Right cardiac atrium (tissue), 5 donors: ENCODE data around the gene COBL. TPM values are rescaled to one million over a fixed set of nuclear protein-coding genes. Genes with fewer than 3 reads are reported as not detected.
A peak's percentile ranks its signal among the peaks of the same experiment; 100 is the strongest.

Experiments used
- ATAC-seq, 2 donors: fragments of 200-7000 bp; cut with Tn5 transposase; one replicate each; pipeline versions ENCODE4 v1.8.0 to v1.9.1; 2020; ENCODE audit warnings: moderate library complexity in 2 of 2, mild to moderate bottlenecking in 1 of 2
- DNase-seq, 3 donors: peaks; one replicate each; pipeline ENCODE4 v3.0.0-alpha.2; 2020
- H3K27ac ChIP-seq: one replicate; pipeline ENCODE4 v1.5.1; 2013; ENCODE audit warnings: mild to moderate bottlenecking, low read length, control low read depth, moderate library complexity
- H3K27me3 ChIP-seq: one replicate; pipeline ENCODE4 v1.6.1; 2013; ENCODE audit not compliant: control insufficient read depth, insufficient read depth
- H3K4me1 ChIP-seq: one replicate; pipeline ENCODE4 v1.6.1; 2013; ENCODE audit warnings: low read length; ENCODE audit not compliant: control insufficient read depth, insufficient read depth
- H3K4me3 ChIP-seq: one replicate; pipeline ENCODE4 v1.5.1; 2013; ENCODE audit warnings: low read length, control low read depth
- H3K9me3 ChIP-seq: one replicate; pipeline ENCODE4 v1.6.1; 2013; ENCODE audit warnings: low read length; ENCODE audit not compliant: control insufficient read depth
- WGBS: extraction: QIAGEN DNeasy Blood & Tissue Kit; methylation state at CpG from one replicate; pipeline ENCODE4 v1.1.7; 2013; 5-methylcytosine and 5-hydroxymethylcytosine counted together
- intact Hi-C, 4 donors: fragments of 100-400 bp; cut with DNase I; formaldehyde crosslinking; loops; one replicate each; pipeline versions ENCODE4 v1.11.0 to v1.14.0; 2022 to 2023
- polyA plus RNA-seq: library from polyadenylated mRNA; stranded (reverse); fragments of 200-250 nt; gene quantifications from one replicate; pipeline ENCODE4 v1.2.3, GENCODE V29; 2013
- total RNA-seq, 4 donors: library from RNA; stranded (reverse); fragmentation: NEBNext Ultra II Directional; extraction: Animal tissue kit (Norgen Biotek cat#: 25700); gene quantifications; one replicate each; pipeline ENCODE4 v1.2.1, GENCODE V29; 2021
- donor health status: healthy with polysubstance abuse.
- donor health status: DM: no; HTN: yes; CAD: no.
- donor health status: DM: no; HTN: no; CAD: no.
- donor health status: DM: no; HTN: yes; CAD: no; lungs with severe emphysema.
- donor health status: DM: yes; HTN: yes; CAD: no.

COBL gene
- total and polyA plus RNA-seq, 5 donors = 27.0 to 56.5 (median 53.3) TPM

- intact Hi-C loops = no loop called here
- 91% methylated on average over 6 of the region's 6 CpGs for WGBS
- Histone ChIP-seq H3K4me1 (no peaks in the 10 kb centered on the region), H3K9me3 (no peaks in the 10 kb centered on the region), H3K27me3 (no peaks in the 10 kb centered on the region), H3K27ac (no peak overlapping the region), H3K4me3 (no peak overlapping the region)
- no peak for DNase-seq
- ATAC-seq = no peak
Observed at GRCh38 chr7:50981743-50982142, 334.9 kb downstream of the COBL start.

DNA sequence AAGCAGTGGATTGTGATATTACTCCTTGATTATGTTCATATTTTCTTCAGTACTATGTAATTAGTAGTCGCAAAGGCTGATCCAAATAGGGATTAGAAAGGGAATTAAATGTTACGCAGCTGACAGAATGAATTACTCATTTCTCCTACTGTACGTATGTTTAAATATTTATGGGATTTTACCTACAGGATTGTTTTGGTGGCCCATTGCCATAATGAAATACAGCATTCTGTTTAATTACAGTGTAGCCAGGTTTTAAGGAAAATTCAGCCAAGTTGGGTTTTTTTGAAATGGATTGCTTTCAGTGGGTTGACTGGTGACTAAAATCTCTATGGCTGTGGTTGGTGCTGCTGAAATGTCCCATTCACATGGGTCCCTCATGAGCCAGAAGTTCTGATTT, 336.2 kb downstream of the COBL start:
- H3K4me1 ChIP-seq = no peaks in the 10 kb centered on the region
- intact Hi-C loops = no loop called here
- ATAC-seq (no peak), DNase-seq (no peak)
- 97% methylated on average over 3 of the region's 3 CpGs for WGBS
- no peaks in the 10 kb centered on the region for H3K27me3 ChIP-seq
- H3K27ac ChIP-seq = no peak overlapping the region
- H3K9me3 ChIP-seq = no peaks in the 10 kb centered on the region
- H3K4me3 ChIP-seq = no peak overlapping the region

GRCh38 chr7:50978633-50979215, 337.9 kb downstream of the COBL start:
- WGBS = 83% methylated on average over 2 of the region's 2 CpGs
- intact Hi-C loops = no loop called here

GRCh38 chr7:50977421-50977820, 339.2 kb downstream of the COBL start:
- intact Hi-C loops = no loop called here
- Histone ChIP-seq H3K27ac (no peak overlapping the region), H3K4me3 (no peak overlapping the region), H3K4me1 (no peaks in the 10 kb centered on the region), H3K9me3 (no peaks in the 10 kb centered on the region), H3K27me3 (no peaks in the 10 kb centered on the region)
- 95% methylated on average over 1 of the region's 1 CpG for WGBS
- ATAC-seq = no peak
- DNase-seq = no peak

More at GRCh38 chr7:50978633-50979215, 337.9 kb downstream of the COBL start:
- DNase-seq (no peak), ATAC-seq (no peak)
- Histone ChIP-seq H3K27me3 (no peaks in the 10 kb centered on the region), H3K4me3 (no peak overlapping the region), H3K27ac (no peak overlapping the region), H3K9me3 (no peaks in the 10 kb centered on the region), H3K4me1 (no peaks in the 10 kb centered on the region)

- ATAC-seq = no peak
- H3K4me1 ChIP-seq = no peaks in the 10 kb centered on the region
- intact Hi-C loops = no loop called here
- no peak for DNase-seq
- H3K9me3 ChIP-seq = no peaks in the 10 kb centered on the region
- no peak overlapping the region for H3K27ac ChIP-seq
- no peaks in the 10 kb centered on the region for H3K27me3 ChIP-seq
- 96% methylated on average over 4 of the region's 4 CpGs for WGBS
- H3K4me3 ChIP-seq = no peak overlapping the region
Observed at GRCh38 chr7:50976064-50976463, 340.5 kb downstream of the COBL start.

- intact Hi-C loops = no loop called here
- 63% methylated on average over 5 of the region's 5 CpGs for WGBS
- Histone ChIP-seq H3K27me3 (no peaks in the 10 kb centered on the region), H3K9me3 (no peaks in the 10 kb centered on the region), H3K27ac (no peak overlapping the region), H3K4me3 (no peak overlapping the region), H3K4me1 (no peaks in the 10 kb centered on the region)
- DNase-seq (no peak), ATAC-seq (peak; percentile 14 to 72)
Observed at GRCh38 chr7:50974240-50974639, 342.4 kb downstream of the COBL start.

DNA sequence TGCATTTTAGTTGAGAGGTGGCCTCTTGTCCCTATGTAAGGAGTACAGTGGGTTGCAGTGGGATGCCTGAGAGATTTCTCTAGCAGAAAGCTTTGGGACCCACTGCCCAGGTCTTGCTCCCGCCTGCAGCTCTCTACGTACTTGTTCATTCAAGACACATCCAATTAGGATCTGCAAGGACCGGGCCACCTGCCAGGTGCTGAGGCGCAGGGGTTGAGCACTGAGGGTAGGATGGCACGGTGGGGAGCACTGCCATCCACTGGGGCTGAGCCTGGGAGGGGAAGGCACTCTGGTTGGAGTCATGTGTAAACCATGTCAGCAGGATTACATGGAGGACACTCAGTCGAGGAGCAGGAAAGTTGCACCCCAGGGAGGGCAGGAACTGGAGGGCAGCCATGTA, 342.8 kb downstream of the COBL start:
- WGBS = 89% methylated on average over 6 of the region's 6 CpGs
- DNase-seq (no peak), ATAC-seq (peak; percentile 11 to 21)
- Histone ChIP-seq H3K27me3 (no peaks in the 10 kb centered on the region), H3K27ac (no peak overlapping the region), H3K9me3 (no peaks in the 10 kb centered on the region), H3K4me1 (no peaks in the 10 kb centered on the region), H3K4me3 (no peak overlapping the region)
- intact Hi-C loops = no loop called here

DNA sequence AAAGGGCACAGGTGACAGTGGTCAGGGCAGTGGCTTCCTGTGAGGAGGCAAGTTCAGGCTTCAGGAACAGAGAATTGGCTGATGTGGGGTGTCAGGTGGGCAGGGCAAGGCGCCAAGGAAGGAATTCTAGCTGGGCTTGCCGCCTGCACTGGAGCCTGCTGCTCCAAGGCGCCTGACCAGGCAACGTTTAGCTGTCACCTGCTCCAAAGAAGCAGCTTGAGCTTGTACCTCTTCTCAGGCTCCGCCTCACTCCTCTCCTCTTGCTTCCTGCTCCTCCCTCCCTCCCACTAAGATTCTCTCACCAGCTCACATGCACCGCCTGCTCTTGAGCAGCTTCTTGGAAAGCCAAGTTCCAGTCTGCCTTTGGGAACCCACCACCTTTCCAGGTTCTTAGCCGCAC, 346.5 kb downstream of the COBL start:
- DNase-seq (no peak), ATAC-seq (no peak)
- intact Hi-C loops = no loop called here
- Histone ChIP-seq H3K4me3 (no peak overlapping the region), H3K4me1 (no peaks in the 10 kb centered on the region), H3K9me3 (no peaks in the 10 kb centered on the region), H3K27me3 (no peaks in the 10 kb centered on the region), H3K27ac (no peak overlapping the region)
- 78% methylated on average over 7 of the region's 7 CpGs for WGBS
